Stimulated activated memory B cell treated with anti-CD40 and anti-IgM and Interleukin-4, amounts not matched to agents 10 μg/mL and 1 μg/mL and 100 μg/mL, for 72 hours (primary cell): ENCODE results near the gene BCDIN3D.

ENCODE experiments used
- ATAC-seq: fragments of 150-1000 bp; cut with Tn5 transposase; 2 replicates; pipeline ENCODE4 v1.10.0; 2021
- H3K27ac Mint-ChIP-seq: one replicate; pipeline ENCODE4 v1.8.0; 2022; ENCODE audit warnings: mild to moderate bottlenecking, mixed read lengths
- H3K27me3 Mint-ChIP-seq: one replicate; pipeline ENCODE4 v1.8.0; 2022; ENCODE audit warnings: mixed read lengths
- H3K36me3 Mint-ChIP-seq: one replicate; pipeline ENCODE4 v1.8.0; 2022; ENCODE audit warnings: mixed read lengths
- H3K4me1 Mint-ChIP-seq: one replicate; pipeline ENCODE4 v1.8.0; 2022; ENCODE audit warnings: mixed read lengths
- H3K4me3 Mint-ChIP-seq: one replicate; pipeline ENCODE4 v1.8.0; 2022; ENCODE audit warnings: mild to moderate bottlenecking, moderate library complexity, mixed read lengths
- H3K9me3 Mint-ChIP-seq: one replicate; pipeline ENCODE4 v1.8.0; 2022; ENCODE audit warnings: mixed read lengths

BCDIN3D gene

GRCh38 chr12:49824416-49824815, 18.5 kb downstream of the BCDIN3D start:
- H3K9me3 Mint-ChIP-seq, result no peaks in the 10 kb centered on the region
- no peak for ATAC-seq
- H3K27me3 Mint-ChIP-seq, result no peaks in the 10 kb centered on the region
- no peak overlapping the region for H3K27ac Mint-ChIP-seq
- peaks cover 56% of the 10 kb centered on the region for H3K4me1 Mint-ChIP-seq
- no peak overlapping the region for H3K4me3 Mint-ChIP-seq
- H3K36me3 Mint-ChIP-seq, result peaks cover 5% of the 10 kb centered on the region

GRCh38 chr12:49823951-49824350, 19.0 kb downstream of the BCDIN3D start:
- H3K4me3 Mint-ChIP-seq, result no peak overlapping the region
- no peak for ATAC-seq
- H3K36me3 Mint-ChIP-seq, result peaks cover 5% of the 10 kb centered on the region
- H3K9me3 Mint-ChIP-seq, result no peaks in the 10 kb centered on the region
- H3K4me1 Mint-ChIP-seq, result peaks cover 51% of the 10 kb centered on the region
- no peaks in the 10 kb centered on the region for H3K27me3 Mint-ChIP-seq
- no peak overlapping the region for H3K27ac Mint-ChIP-seq

- no peak overlapping the region for H3K27ac Mint-ChIP-seq
- H3K27me3 Mint-ChIP-seq, result no peaks in the 10 kb centered on the region
- no peak overlapping the region for H3K4me3 Mint-ChIP-seq
- H3K4me1 Mint-ChIP-seq, result peaks cover 45% of the 10 kb centered on the region
- H3K36me3 Mint-ChIP-seq, result peaks cover 5% of the 10 kb centered on the region
- no peak for ATAC-seq
- H3K9me3 Mint-ChIP-seq, result no peaks in the 10 kb centered on the region
These were observed 19.6 kb downstream of the BCDIN3D start for GRCh38 chr12:49823350-49823749.

GRCh38 chr12:49821373-49822287, 21.3 kb downstream of the BCDIN3D start:
- peak overlapping the region; percentile 82 for H3K27ac Mint-ChIP-seq
- H3K4me3 Mint-ChIP-seq, result no peak overlapping the region
- peaks cover 5% of the 10 kb centered on the region for H3K36me3 Mint-ChIP-seq
- H3K4me1 Mint-ChIP-seq, result peaks cover 32% of the 10 kb centered on the region
- no peaks in the 10 kb centered on the region for H3K27me3 Mint-ChIP-seq
- ATAC-seq, result no peak
- no peaks in the 10 kb centered on the region for H3K9me3 Mint-ChIP-seq

DNA sequence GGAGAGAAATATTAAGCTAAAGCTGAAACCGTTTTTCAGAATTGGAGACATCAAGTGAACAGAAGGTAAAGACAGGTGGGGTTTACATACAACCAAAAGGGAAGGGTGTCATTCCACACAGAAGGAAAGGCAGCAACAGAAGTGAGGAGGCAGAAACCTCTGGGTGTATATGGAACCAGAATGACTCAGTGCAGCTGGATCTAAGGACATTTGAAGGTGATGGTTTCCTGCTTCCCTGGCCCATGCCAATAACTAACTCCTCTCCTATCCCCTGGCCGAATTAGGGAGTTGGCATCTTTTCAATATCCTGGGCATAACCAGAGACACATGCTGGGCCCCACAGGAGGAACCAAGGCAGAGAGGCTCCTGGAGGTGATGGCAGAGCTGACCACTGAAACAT, 23.1 kb downstream of the BCDIN3D start:
- no peak overlapping the region for H3K4me3 Mint-ChIP-seq
- H3K27me3 Mint-ChIP-seq, result no peaks in the 10 kb centered on the region
- peaks cover 22% of the 10 kb centered on the region for H3K4me1 Mint-ChIP-seq
- H3K36me3 Mint-ChIP-seq, result peaks cover 13% of the 10 kb centered on the region
- H3K9me3 Mint-ChIP-seq, result no peaks in the 10 kb centered on the region
- ATAC-seq, result no peak
- no peak overlapping the region for H3K27ac Mint-ChIP-seq

DNA sequence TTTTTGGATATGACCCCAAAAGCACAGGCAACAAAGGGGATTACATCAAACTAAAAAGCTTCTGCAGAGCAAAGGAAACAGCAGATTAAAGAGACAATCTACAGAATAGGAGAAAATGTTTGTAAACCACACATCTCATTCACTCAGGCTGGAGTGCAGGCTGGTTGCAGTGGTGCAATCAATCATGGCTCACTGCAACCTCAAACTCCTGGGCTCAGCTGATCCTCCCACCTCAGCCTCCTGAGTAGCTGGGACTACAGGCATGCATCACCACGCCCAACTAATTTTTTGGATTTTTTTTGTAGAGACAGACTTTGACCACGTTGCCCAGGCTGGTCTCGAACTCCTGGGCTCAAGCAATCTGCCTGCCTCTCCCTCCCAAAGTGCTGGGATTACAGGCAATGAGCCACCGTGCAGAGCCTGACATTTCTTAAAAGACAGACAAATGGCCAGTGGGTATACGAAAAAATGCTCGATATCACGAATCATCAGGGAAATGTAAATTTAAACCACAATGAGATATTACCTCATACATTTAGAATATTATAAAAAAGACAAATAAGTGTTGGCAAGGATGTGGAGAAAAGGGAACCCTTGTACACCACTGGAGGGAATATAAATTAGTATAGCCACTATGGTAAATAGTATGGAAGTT, 24.5 kb downstream of the BCDIN3D start:
- no peak for ATAC-seq
- Mint-ChIP-seq H3K27ac (no peak overlapping the region), H3K9me3 (no peaks in the 10 kb centered on the region), H3K4me3 (no peak overlapping the region), H3K36me3 (peaks cover 16% of the 10 kb centered on the region), H3K27me3 (no peaks in the 10 kb centered on the region), H3K4me1 (peaks cover 23% of the 10 kb centered on the region)

DNA sequence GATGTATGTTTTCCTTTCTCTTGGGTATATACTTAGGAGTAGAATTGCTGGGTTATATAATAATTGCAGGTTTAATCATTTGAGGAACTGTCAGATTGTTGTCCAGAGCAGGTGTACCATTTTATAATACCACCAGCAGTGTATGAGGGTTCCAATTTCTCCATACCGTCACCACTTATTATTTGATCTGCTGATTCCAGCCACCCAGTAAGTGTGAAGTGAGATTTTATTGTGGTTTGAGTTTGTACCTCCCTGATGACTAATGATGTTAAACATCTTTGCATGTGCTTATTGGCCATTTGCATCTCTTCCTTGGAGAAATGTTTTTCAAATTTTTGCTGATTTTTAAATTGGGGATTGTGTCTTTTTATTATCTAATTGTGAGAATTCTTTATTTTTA, 29.8 kb downstream of the BCDIN3D start:
- H3K9me3 Mint-ChIP-seq, result no peaks in the 10 kb centered on the region
- no peaks in the 10 kb centered on the region for H3K27me3 Mint-ChIP-seq
- H3K36me3 Mint-ChIP-seq, result peaks cover 11% of the 10 kb centered on the region
- ATAC-seq, result no peak
- no peak overlapping the region for H3K27ac Mint-ChIP-seq
- peaks cover 37% of the 10 kb centered on the region for H3K4me1 Mint-ChIP-seq
- H3K4me3 Mint-ChIP-seq, result no peak overlapping the region

DNA sequence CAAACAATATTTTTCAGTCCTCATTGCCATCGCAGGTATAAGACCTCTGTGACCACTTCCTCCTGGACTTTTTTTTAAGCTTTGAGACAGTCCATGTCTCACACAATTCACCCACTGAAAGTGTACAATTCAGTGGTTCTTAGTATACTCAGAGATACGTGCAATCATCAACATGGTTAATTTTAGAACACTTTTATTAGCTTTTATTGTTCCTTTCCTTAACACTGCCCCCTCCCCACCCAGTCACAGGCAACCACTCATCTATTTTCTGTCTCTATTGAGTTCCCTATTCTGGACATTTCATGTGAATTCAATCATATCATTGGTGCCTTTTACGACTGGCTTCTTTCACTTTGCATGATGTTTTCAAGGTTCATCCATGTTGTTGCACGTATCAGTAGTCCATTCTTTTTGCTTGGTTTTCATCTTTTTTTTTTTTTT, 30.9 kb downstream of the BCDIN3D start:
- peak overlapping the region; percentile 54 for H3K27ac Mint-ChIP-seq
- ATAC-seq, result peak; percentile 79
- no peaks in the 10 kb centered on the region for H3K9me3 Mint-ChIP-seq

DNA sequence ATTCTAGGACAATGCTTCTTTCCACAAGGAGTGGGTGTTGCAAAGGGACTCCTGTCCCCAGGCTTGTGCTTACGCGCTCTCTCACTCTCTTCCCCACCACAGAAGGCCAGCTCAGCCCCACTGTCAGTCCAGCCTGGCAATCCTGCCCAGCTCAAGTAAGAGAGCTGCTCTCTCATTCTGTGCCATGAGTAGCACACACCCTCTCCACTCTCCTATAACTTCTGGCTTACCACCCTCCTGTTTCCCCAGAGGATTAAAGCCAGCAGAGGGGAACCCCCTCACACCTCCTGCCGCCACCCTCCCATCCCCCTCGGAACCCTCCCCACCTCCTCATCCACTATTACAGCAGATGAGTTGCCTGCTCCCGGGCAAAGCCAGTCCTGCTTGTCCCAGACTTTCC, 31.8 kb downstream of the BCDIN3D start:
- peaks cover 11% of the 10 kb centered on the region for H3K36me3 Mint-ChIP-seq
- H3K27me3 Mint-ChIP-seq, result no peaks in the 10 kb centered on the region
- H3K4me3 Mint-ChIP-seq, result no peak overlapping the region
- H3K4me1 Mint-ChIP-seq, result peaks cover 37% of the 10 kb centered on the region
- peak overlapping the region; percentile 54 for H3K27ac Mint-ChIP-seq
- no peaks in the 10 kb centered on the region for H3K9me3 Mint-ChIP-seq
- peak; percentile 63 for ATAC-seq

More for the DNA sequence above, 30.9 kb downstream of the BCDIN3D start:
- Mint-ChIP-seq H3K4me1 (peaks cover 37% of the 10 kb centered on the region), H3K27me3 (no peaks in the 10 kb centered on the region), H3K36me3 (peaks cover 11% of the 10 kb centered on the region), H3K4me3 (peak overlapping the region; percentile 59)

- H3K4me1 Mint-ChIP-seq, result peaks cover 30% of the 10 kb centered on the region
- ATAC-seq, result no peak
- H3K36me3 Mint-ChIP-seq, result peaks cover 11% of the 10 kb centered on the region
- H3K9me3 Mint-ChIP-seq, result no peaks in the 10 kb centered on the region
- no peaks in the 10 kb centered on the region for H3K27me3 Mint-ChIP-seq
- no peak overlapping the region for H3K27ac Mint-ChIP-seq
- no peak overlapping the region for H3K4me3 Mint-ChIP-seq
These were observed 33.0 kb downstream of the BCDIN3D start for GRCh38 chr12:49809906-49810389.

- no peak overlapping the region for H3K27ac Mint-ChIP-seq
- ATAC-seq, result no peak
These were observed 33.5 kb downstream of the BCDIN3D start for GRCh38 chr12:49809381-49809905.

GRCh38 chr12:49808686-49809380, 34.1 kb downstream of the BCDIN3D start:
- Mint-ChIP-seq H3K4me3 (no peak overlapping the region), H3K36me3 (peaks cover 8% of the 10 kb centered on the region), H3K4me1 (peaks cover 26% of the 10 kb centered on the region), H3K9me3 (no peaks in the 10 kb centered on the region), H3K27me3 (no peaks in the 10 kb centered on the region), H3K27ac (no peak overlapping the region)
- no peak for ATAC-seq

More at GRCh38 chr12:49809381-49809905, 33.5 kb downstream of the BCDIN3D start:
- Mint-ChIP-seq H3K27me3 (no peaks in the 10 kb centered on the region), H3K36me3 (peaks cover 8% of the 10 kb centered on the region), H3K4me3 (no peak overlapping the region), H3K9me3 (no peaks in the 10 kb centered on the region), H3K4me1 (peaks cover 26% of the 10 kb centered on the region)

- no peak overlapping the region for H3K27ac Mint-ChIP-seq
- no peaks in the 10 kb centered on the region for H3K9me3 Mint-ChIP-seq
- H3K27me3 Mint-ChIP-seq, result no peaks in the 10 kb centered on the region
These were observed 34.8 kb downstream of the BCDIN3D start for GRCh38 chr12:49807991-49808580.

DNA sequence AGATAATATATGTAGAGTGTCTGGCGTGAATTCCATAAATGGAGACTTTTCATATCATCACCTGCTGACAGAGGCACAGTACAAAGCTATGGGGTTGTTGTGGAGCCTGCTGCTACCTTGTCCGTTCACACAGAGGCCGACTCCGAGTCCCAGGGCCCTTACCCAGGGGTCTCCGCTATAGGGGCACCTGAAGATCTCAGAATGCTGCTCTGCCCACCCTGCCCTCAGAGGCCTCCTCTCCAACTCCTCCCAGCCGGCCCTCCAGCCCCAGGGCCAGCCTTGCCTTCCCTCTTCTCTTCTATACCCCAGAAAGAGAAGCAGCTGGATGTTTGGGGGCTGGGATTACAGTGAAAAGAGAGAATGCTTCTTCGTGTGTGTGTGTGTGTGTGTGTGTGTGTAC, 36.0 kb downstream of the BCDIN3D start:
- no peak overlapping the region for H3K4me3 Mint-ChIP-seq
- no peaks in the 10 kb centered on the region for H3K9me3 Mint-ChIP-seq
- no peaks in the 10 kb centered on the region for H3K27me3 Mint-ChIP-seq
- ATAC-seq, result no peak
- H3K4me1 Mint-ChIP-seq, result peaks cover 11% of the 10 kb centered on the region
- peaks cover 14% of the 10 kb centered on the region for H3K36me3 Mint-ChIP-seq
- no peak overlapping the region for H3K27ac Mint-ChIP-seq

More at GRCh38 chr12:49807991-49808580, 34.8 kb downstream of the BCDIN3D start:
- no peak for ATAC-seq
- Mint-ChIP-seq H3K4me3 (no peak overlapping the region), H3K36me3 (peaks cover 10% of the 10 kb centered on the region), H3K4me1 (peaks cover 22% of the 10 kb centered on the region)
